ENCODE measurements around the gene MAN2A2.

DNA sequence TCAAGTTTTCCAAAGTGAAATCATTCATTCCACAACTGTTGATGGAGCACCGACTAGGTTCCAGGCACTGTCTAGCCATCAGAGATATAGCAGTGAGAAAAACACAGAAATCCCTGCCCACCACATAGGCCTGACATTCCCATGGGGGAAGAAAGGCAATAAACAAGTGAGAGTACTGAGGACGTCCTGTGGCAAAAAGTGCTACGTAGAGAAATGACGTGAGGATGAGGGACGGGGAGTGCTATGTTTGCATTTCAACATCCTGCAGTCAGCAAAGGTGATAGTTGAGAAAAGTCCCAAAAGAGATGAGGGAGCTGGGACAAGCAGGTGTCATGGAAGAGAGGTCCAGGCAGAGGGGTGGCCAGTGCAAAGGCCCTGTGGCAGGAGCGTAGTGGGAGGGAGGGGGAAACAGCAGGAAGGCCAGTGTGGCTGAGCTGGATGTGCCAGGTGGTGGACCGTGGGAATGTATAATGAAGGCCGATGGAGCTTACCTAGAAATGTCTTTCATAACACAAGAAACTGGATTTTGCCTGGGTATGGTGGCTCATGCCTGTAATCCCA, 45.1 kb upstream of the MAN2A2 start:
- TF ChIP-seq TOX (CRISPR knock-in tag; IDR thresholded peaks at IDR 0.05; ENCODE audit: borderline replicate concordance) (no peak), GLIS3 (CRISPR knock-in tag; IDR thresholded peaks at IDR 0.05) (no peak), TCF4 (CRISPR knock-in tag; IDR thresholded peaks at IDR 0.05; ENCODE audit: borderline replicate concordance) (no peak), PATZ1 (CRISPR knock-in tag; IDR thresholded peaks at IDR 0.05; ENCODE audit: borderline replicate concordance) (no peak), ZFP30 (CRISPR knock-in tag; IDR thresholded peaks at IDR 0.05) (no peak), ESRRG (CRISPR knock-in tag; IDR thresholded peaks at IDR 0.05) (no peak), RARB (CRISPR knock-in tag; IDR thresholded peaks at IDR 0.05) (no peak), PPARA (CRISPR knock-in tag; IDR thresholded peaks at IDR 0.05; ENCODE audit: borderline replicate concordance) (no peak), POU6F1 (CRISPR knock-in tag; IDR thresholded peaks at IDR 0.05; ENCODE audit: borderline replicate concordance, low read depth) (no peak), CSDC2 (CRISPR knock-in tag; IDR thresholded peaks at IDR 0.05) (no peak), ZFP3 (CRISPR knock-in tag; IDR thresholded peaks at IDR 0.05) (no peak), CSRNP3 (CRISPR knock-in tag; IDR thresholded peaks at IDR 0.05) (no peak), CREB5 (CRISPR knock-in tag; IDR thresholded peaks at IDR 0.05; ENCODE audit: low read depth) (no peak)

Measured in SK-N-SH treated with all-trans-retinoic acid at 6 μM for 48 hours (cell line).